ENCODE measurements around the gene DNAJC13. TPM values are rescaled to one million over a fixed set of nuclear protein-coding genes. Genes with fewer than 3 reads are reported as not detected.
A peak's percentile ranks its signal among the peaks of the same experiment; 100 is the strongest.

Gene DNAJC13
- total and polyA plus RNA-seq, 10 donors = 5.6 to 78.4 (median 51.2) TPM

- WGBS, 5 donors = 0 to 1% (median 0%) methylated on average over 18 to 28 of the region's 28 CpGs
- Histone ChIP-seq H3K4me1 (peaks cover 8 to 58% (median 40%) of the 10 kb centered on the region in 6 donors), H3K36me3 (peaks cover 0 to 26% (median 0%) of the 10 kb centered on the region in 6 donors), H3K27me3 (replicated peaks in 1 of 7) (no peaks in the 10 kb centered on the region), H3K4me3 (peak overlapping the region; percentile 86 to 100 (median 96)), H3K27ac (peak overlapping the region; percentile 90 to 96 (median 94)), H3K9me3 (no peaks in the 10 kb centered on the region)
- intact Hi-C loops (cut with DNase I; ENCODE audit: low total_unique reads) = no loop called here
- no peak for DNase-seq
- TF ChIP-seq, protein P1, sequence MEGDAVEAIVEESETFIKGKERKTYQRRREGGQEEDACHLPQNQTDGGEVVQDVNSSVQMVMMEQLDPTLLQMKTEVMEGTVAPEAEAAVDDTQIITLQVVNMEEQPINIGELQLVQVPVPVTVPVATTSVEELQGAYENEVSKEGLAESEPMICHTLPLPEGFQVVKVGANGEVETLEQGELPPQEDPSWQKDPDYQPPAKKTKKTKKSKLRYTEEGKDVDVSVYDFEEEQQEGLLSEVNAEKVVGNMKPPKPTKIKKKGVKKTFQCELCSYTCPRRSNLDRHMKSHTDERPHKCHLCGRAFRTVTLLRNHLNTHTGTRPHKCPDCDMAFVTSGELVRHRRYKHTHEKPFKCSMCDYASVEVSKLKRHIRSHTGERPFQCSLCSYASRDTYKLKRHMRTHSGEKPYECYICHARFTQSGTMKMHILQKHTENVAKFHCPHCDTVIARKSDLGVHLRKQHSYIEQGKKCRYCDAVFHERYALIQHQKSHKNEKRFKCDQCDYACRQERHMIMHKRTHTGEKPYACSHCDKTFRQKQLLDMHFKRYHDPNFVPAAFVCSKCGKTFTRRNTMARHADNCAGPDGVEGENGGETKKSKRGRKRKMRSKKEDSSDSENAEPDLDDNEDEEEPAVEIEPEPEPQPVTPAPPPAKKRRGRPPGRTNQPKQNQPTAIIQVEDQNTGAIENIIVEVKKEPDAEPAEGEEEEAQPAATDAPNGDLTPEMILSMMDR (IDR thresholded peaks at IDR 0.05 in 8 of 11, conservative IDR thresholded peaks at IDR 0.05 in 3 of 11) = peak in 1 of 11 experiments; percentile 3
- no peak for TF ChIP-seq POLR2A (IDR thresholded peaks at IDR 0.05)
Observed at GRCh38 chr3:132417695-132418411, 551 bp downstream of the DNAJC13 start.

DNA sequence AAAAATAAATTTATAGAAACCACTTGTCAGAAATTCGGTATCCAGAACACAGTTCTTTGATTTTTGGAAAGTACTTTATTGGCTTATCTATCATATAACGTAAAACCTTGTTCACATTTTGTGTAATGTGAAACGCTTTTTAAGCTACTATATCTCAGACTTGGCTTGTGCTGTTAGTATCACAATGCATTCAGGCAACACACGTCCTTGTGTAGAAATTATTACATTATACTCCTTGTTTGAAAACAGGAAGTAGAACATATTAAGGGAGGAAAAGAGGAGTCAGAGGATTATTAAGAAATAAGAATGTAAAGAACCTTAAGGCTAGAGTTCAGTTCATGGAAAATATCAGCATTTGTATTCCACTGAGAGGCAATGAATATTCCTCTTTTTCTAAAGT, 1.6 kb downstream of the DNAJC13 start:
- H3K27ac ChIP-seq = peak overlapping the region in 6 of 8 donors; percentile 92 to 96 (median 95)

DNA sequence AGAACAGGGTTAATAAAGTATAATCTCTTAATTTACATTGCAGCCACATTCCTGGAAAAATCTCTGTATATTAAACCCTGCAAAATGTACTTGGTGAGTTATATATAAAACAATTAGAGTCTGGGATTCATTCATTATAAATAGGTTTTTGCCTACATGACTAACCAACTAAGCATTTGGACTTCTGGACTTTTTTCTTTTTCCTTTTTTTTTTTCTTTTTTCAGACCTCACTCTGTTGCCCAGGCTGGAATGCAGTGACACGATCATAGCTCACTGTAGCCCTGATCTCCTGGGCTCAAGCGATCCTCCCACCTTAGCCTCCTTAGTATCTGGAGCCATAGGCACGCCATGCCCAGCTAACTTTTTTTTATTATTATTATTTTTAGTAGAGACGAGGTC, 4.5 kb downstream of the DNAJC13 start:
- H3K27ac ChIP-seq = no peak overlapping the region
- DNase-seq = no peak
- TF ChIP-seq POLR2A (IDR thresholded peaks at IDR 0.05) = no peak
- no peaks in the 10 kb centered on the region for H3K27me3 ChIP-seq (replicated peaks in 1 of 7)
- no peak overlapping the region for H3K4me3 ChIP-seq
- peaks cover 0 to 35% (median 0%) of the 10 kb centered on the region in 6 donors for H3K36me3 ChIP-seq
- peaks cover 5 to 82% (median 41%) of the 10 kb centered on the region in 6 donors for H3K4me1 ChIP-seq
- WGBS, 5 donors = 91 to 98% (median 96%) methylated on average over 4 of the region's 4 CpGs
- H3K9me3 ChIP-seq = no peaks in the 10 kb centered on the region
- intact Hi-C loops (cut with DNase I; ENCODE audit: low total_unique reads) = no loop called here

More for the DNA sequence above, 1.6 kb downstream of the DNAJC13 start:
- Histone ChIP-seq H3K27me3 (replicated peaks in 1 of 7) (no peaks in the 10 kb centered on the region), H3K4me1 (peaks cover 8 to 69% (median 45%) of the 10 kb centered on the region in 6 donors), H3K4me3 (peak overlapping the region in 7 of 8 donors; percentile 86 to 98 (median 96)), H3K9me3 (no peaks in the 10 kb centered on the region), H3K36me3 (peaks cover 0 to 28% (median 0%) of the 10 kb centered on the region in 6 donors)
- no peak for DNase-seq
- 10 to 18% (median 13%) methylated on average over 4 of the region's 4 CpGs for WGBS, 5 donors
- intact Hi-C loops (cut with DNase I; ENCODE audit: low total_unique reads) = no loop called here
- TF ChIP-seq, protein P1 (IDR thresholded peaks at IDR 0.05 in 8 of 11, conservative IDR thresholded peaks at IDR 0.05 in 3 of 11) = no peak
- TF ChIP-seq POLR2AphosphoS5 (IDR thresholded peaks at IDR 0.05) = no peak
- no peak for TF ChIP-seq POLR2A (IDR thresholded peaks at IDR 0.05)

DNA sequence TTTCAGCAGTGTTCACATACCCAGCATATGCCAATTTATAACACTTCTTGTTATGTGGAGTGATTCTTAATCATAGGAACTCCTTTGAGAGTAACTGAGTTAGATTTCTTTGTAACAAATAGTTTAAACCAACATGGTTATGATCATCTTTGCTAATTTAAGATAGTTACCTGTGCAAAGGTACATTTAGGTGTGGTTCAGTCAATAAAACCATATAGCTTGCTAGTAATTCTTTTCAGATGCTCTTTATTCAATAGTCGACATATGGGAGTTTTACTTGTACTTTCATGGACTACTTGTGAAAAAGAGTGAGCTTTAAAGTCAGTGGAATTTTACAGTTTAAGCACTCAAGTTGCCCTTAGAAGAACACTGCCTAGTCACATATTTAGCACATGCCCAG, 5.2 kb downstream of the DNAJC13 start:
- no peak for DNase-seq
- Histone ChIP-seq H3K36me3 (peaks cover 0 to 35% (median 0%) of the 10 kb centered on the region in 6 donors), H3K9me3 (no peaks in the 10 kb centered on the region), H3K27me3 (replicated peaks in 1 of 7) (no peaks in the 10 kb centered on the region), H3K27ac (no peak overlapping the region), H3K4me3 (no peak overlapping the region), H3K4me1 (peaks cover 5 to 82% (median 40%) of the 10 kb centered on the region in 6 donors)
- TF ChIP-seq POLR2A (IDR thresholded peaks at IDR 0.05) (no peak), POLR2AphosphoS5 (IDR thresholded peaks at IDR 0.05) (no peak)
- TF ChIP-seq, protein P1 (IDR thresholded peaks at IDR 0.05 in 8 of 11, conservative IDR thresholded peaks at IDR 0.05 in 3 of 11) = no peak
- intact Hi-C loops (cut with DNase I; ENCODE audit: low total_unique reads) = no loop called here
- WGBS, 5 donors = 90 to 100% (median 97%) methylated on average over 1 of the region's 1 CpG
